NCI-H128 (cell line): Measurements from ENCODE around the gene CREB5.
"Not testable (repeated sequence)": the region's sequence is repeated elsewhere in the genome, so short reads cannot be mapped to it uniquely, and the experiment has no call there.

Source experiments
- DNase-seq: peaks from one replicate; lab custom pipeline; 2025; ENCODE audit not compliant: unreplicated experiment; lab: John Stamatoyannopoulos, UW

CREB5 gene

DNA sequence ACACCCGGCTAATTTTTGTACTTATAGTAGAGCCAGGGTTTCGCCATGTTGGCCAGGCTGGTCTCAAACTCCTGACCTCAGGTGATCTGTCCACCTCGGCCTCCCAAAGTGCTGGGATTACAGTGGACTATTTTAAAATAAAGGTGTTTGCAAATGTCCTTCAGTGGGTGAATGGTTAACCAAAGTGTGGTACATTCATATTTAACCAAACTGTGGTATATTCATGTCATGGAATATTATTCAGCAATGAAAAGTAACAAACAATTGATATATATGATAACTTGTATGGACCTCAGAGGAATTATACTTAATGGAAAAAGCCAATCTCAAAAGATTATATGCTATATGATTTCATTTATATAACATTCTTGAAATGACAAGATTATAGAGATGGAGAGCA is 190.0 kb downstream of the CREB5 start:
- DNase-seq, result no peak

GRCh38 chr7:28605427-28606085 is 193.2 kb downstream of the CREB5 start:
- DNase-seq, result no peak

GRCh38 chr7:28606421-28606820 is 194.1 kb downstream of the CREB5 start:
- DNase-seq, result no peak

DNA sequence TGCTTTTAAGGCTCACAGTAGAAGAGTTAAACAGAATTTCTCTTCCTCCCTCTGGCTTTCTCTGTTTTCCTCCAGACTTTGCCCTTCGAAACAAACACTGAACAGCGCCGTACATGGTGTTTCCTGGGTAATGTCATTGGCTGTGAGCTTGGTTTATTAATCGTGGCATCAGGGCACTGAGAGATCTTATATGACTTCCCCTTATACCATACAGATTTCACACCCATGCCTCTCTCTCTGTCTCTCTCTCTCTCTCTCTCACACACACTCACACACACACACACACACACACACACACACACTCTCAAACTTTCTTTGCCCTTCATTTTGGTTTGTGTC is 195.5 kb downstream of the CREB5 start:
- DNase-seq, result no peak

DNA sequence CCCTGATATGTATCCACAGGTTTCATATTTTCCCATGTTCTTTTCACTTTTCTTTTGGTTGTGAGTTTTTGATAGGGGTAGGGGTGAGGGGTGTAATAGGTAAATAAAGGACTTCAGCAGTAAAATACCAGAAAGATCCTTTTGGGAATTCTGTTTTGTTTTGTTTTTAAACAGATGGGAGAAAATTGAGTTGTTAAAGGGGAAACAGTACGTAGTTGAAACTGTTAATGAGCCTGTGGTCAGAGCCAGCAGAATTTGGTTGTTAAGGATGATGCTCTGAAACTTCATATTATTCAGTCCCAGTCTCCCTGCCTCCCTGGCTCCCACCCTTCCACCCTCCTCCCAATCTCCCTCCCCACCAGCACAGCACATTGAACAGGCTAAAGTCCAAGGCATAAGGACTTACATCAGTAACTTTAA is 195.9 kb downstream of the CREB5 start:
- no peak for DNase-seq

DNA sequence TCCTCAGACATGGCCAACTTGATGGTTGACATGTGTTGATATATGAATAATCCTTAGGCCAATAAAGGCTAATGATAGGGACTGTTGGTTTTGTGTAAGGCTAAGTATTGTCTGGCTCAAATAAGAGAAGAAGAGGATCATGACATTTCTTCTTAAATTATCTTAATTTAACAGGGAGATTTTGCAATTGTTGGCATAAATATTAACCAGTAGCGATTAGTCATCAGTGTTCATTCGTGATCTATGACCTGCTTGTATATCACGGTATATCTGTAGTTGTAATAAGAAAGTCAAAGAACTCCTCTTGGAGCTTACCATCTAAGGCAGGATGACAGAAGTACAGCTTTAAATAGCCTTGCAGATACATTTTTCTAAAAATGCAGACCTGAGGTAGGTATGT is 196.4 kb downstream of the CREB5 start:
- DNase-seq, result no peak

DNA sequence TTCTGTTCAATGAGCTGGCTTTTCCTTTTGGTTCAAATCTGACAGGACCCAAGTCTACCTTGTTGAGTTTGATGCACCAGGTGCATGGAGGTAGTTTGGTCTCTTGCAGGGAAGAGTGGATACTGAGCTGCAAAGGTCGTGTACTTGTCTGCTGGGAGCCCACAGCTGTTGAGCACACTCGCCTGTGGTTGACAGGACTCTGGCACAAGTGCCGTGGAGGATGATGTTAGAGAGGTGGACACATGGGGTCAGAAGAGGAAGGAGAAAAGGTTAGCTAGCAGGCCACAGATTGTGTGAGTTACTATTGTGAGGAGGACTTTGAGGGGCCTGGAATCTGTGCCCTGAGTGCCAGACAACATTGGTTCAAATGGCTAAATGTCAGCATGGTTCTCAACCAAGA is 197.3 kb downstream of the CREB5 start:
- DNase-seq, result no peak

DNA sequence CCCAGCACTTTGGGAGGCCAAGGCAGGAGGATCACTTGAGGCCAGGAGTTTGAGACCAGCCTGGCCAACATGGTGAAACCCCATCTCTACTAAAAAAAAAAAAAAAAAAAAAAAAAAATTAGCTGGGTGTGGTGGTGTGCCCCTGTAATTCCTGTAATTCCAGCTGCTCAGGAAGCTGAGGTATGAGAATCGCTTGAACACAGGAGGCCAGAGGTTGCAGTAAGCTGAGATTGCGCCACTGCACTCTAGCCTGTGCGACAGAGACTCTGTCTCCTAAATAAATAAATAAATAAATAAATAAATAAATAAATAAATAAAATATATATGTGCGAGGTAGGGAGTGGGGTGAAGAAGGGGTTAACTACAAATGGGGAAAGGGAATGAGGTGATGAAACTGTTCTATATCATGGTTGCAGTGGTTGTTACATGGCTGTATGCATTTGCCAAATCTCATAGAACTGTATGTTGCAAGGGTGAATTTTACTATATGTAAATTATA is 199.1 kb downstream of the CREB5 start:
- not testable (repeated sequence) for DNase-seq

DNA sequence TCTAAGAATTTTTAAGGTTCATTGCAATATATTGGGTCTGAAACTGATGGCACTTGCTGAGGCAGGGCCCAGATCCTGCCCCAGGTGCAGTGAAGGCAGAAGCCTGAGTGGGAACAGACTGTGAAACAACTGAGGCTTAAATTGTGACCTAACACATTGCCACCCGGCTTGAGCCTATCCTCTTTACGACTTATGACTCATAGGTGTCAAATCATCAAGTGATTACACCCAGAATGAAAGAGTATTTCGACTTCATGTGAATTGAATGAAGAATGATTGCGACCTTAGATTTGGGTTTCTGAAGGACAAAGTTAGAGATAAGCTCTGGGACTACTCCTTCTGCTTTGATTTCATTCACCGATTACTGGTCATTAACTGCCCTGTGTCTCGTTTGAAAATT is 200.9 kb downstream of the CREB5 start:
- no peak for DNase-seq

DNA sequence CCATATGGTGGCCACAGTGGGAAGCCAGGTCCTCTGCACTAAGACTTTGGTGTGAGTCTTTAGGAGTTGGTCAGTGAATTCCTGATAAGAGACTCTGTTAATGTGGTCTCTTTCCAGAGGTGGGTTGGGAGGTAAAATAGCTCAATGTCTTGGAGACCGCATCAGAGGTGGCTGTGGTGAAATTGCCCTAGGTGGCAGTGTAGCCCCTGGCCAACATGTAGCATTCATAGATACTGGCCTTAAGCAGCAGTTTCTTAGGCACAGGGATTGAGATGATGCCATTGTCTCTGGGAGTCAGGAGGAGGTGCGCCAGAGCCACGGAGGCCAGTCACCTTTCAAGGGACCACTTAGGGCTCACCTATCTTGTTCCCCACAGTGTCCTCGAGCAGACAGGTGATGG is 202.8 kb downstream of the CREB5 start:
- DNase-seq, result no peak

GRCh38 chr7:28617308-28617880 is 205.1 kb downstream of the CREB5 start:
- DNase-seq, result no peak

GRCh38 chr7:28618383-28618782 is 206.1 kb downstream of the CREB5 start:
- DNase-seq, result no peak

- no peak for DNase-seq
Observed at GRCh38 chr7:28619256-28619655, 206.9 kb downstream of the CREB5 start.

DNA sequence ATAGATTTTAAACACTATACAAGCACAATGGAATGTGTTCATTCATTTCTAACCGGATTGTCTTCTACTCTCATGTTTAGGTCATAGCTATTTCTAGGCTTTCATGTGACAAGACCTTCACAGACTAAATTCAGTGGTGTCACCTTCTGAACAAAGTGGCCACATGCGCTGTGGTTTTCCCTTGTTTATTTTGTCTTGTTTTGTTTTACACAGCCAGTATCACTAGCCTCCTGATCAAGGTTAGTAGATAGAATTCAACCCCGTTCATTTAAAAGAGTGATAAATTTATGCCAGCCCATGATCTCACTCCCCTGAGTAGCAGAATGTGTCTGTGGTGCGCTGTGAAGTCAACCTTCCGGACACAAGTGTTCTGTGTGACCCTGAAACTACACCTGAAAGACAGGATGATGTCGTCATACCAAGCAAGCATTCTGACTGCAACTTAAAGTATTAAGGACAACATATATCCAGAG is 209.1 kb downstream of the CREB5 start:
- DNase-seq, result no peak

- no peak for DNase-seq
Observed at GRCh38 chr7:28623105-28623730, 210.9 kb downstream of the CREB5 start.

GRCh38 chr7:28623863-28624262 is 211.5 kb downstream of the CREB5 start:
- no peak for DNase-seq

DNA sequence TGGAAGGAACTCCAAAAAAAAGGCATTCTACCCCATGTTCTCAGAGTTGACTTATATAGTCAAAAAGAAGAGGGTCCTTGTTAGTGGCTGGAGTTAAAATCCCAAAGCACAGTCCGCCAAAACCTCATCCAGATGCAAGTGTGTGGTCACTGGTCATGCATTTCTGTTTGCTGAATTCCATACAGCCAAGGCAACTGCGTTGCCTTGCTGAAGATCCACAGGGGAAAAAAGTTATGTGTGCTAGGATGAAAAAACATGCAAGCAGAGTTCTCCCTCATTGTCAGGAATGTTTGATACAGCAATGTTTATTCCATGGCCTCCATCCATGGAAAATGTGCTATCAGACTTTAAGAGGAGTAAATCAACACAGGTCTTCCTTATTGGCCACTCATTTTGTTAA is 213.1 kb downstream of the CREB5 start:
- DNase-seq, result no peak

GRCh38 chr7:28626221-28626620 is 213.9 kb downstream of the CREB5 start:
- DNase-seq, result no peak

DNA sequence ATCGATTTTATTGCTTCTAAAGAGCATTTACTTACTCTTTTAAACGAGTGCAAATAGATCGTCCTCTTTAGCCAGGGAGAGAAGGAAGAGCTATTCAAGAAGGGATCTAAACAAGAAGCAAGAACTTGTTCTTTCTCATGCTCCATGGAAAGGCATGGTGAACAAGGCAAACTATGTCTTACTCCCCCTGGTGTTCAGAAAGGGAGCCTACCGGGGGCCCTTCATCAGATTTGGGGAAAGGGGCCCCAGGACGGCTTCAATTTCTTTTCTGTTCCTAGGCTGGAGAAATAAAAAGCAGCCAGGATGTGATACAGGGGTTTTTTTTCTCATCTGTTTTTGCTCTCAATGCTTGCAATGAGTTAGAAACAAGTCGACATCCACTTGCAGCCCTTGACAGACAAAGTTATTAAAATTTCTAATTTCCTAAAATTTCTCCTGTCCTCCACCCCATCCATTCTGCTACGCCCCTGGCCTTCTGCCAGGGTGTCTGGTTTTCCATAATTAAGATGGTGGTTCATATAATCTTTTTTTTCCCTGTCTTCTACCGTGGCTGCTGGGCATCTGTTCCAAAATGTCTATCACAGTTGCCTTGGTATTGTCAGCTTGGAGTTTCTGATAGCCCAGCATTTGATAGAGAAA is 214.4 kb downstream of the CREB5 start:
- no peak for DNase-seq

DNA sequence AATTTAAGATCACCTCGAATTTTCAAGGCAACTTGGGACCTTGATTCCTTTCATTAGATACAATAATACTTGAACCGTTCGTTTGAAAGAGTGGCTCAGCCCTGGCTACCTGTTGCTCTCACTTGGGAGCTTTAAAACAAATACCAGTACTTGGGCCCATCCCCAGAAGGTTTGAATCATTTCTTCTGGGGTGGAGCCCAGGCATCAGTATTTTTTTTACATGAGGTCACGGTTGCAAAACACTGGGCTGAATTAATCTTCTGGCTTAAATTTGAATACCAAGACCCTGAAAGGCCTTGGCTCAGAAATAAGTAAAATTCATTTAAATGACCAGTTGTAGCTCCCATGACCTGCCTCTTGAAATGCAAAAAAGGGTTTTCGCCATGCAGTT is 214.9 kb downstream of the CREB5 start:
- DNase-seq, result no peak

GRCh38 chr7:28627896-28628295 is 215.6 kb downstream of the CREB5 start:
- no peak for DNase-seq

GRCh38 chr7:28629216-28629842 is 217.0 kb downstream of the CREB5 start:
- DNase-seq, result no peak
